Bone marrow (tissue), 2 donors: ENCODE data around the gene HYAL2.
A peak's percentile ranks its signal among the peaks of the same experiment; 100 is the strongest.

Experiments used
- DNase-seq, 2 donors: peaks; one replicate each; lab custom pipeline; 2025; lab: John Stamatoyannopoulos, UW

The HYAL2 gene

GRCh38 chr3:50350527-50351322, 28.2 kb upstream of the HYAL2 start, which contains the start of the genes CYB561D2 and NPRL2:
CYB561D2 (plus strand) TSS chr3:50350862; CDS start chr3:50351434, 572 bp downstream.
NPRL2 (minus strand) TSS chr3:50350775; CDS start chr3:50350652, 123 bp downstream.
- peak; percentile 87 to 96 for DNase-seq

DNA sequence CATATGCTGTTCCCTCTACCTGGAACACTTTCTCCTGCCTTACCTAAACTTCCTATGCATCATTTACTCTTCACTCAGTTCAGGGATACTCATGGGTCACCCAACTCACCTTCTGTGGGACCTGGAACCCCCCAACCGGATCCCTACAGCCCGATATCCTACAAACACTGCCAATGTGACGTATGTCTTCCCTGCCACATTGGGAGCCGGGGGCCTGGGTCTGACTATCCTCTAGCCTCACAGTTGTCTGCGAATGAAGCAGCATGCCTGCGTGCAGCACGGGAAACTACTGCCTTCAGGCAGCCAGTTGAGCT, 27.6 kb upstream of the HYAL2 start:
- DNase-seq: no peak

GRCh38 chr3:50347187-50347813, 24.8 kb upstream of the HYAL2 start:
- DNase-seq: peak; percentile 33 to 62

GRCh38 chr3:50345586-50346234, 23.2 kb upstream of the HYAL2 start, which contains the start of gene ZMYND10:
ZMYND10 (minus strand) TSS chr3:50345732; CDS start chr3:50345579, 153 bp downstream.
- peak; percentile 22 to 41 for DNase-seq

DNA sequence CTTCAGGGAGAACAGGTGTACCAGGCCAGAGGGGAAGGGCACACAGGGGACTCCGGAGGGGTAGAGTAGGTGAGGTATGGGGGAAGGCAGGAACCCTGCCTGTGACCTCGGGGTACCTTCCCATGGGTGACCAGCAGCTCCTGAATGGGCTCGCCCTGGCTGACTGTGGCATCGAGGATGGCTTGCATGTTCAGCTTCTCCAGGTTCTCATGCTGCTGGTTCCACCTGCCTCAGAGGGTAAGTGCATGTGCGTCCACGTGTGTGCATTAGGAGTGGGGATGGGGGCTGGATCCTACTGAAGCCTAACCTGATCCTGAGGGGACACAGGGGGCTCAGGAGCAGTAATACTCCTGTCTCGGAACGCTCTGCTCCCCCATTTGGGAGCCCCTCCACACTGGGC, 22.5 kb upstream of the HYAL2 start:
- DNase-seq: no peak

DNA sequence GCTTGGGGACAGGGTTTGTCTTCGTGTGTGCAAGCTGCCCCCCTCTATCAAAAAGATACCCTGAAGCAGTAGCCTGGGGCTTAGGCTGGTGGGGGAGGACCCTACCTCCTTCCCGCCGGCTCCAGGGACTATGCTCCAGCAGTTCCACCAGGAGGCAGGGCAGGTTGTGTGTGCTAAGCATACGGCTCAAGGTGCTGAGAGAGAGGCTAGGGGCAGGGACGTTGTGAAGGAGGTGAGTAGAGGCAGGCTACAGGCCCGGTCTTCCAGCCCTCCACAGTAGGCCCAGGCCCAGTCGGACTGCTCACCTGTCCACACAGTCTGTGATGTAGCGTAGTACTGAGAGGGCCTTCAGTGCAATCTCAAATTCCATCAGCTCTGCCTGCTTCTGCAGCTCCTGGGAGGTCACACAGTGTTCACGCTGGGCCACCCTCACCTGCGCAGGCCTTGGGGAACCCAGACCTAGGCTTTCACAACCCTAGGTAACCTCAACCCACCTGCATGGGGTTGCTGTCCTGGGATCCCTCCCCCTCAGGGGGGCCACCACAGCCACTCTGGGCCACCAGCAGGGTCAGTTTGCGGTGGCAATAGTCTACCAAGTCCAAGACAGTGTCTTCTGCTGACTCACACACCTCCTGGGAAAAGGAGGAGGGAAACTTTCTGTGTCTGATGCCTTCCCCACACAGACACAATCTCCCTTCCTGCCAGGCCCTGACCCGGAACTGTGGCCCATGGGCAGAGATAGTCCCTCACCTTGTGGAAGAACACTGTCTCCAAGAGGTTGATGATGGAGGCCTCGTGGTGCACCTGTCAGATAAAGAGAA, 20.5 kb upstream of the HYAL2 start:
- no peak for DNase-seq

DNA sequence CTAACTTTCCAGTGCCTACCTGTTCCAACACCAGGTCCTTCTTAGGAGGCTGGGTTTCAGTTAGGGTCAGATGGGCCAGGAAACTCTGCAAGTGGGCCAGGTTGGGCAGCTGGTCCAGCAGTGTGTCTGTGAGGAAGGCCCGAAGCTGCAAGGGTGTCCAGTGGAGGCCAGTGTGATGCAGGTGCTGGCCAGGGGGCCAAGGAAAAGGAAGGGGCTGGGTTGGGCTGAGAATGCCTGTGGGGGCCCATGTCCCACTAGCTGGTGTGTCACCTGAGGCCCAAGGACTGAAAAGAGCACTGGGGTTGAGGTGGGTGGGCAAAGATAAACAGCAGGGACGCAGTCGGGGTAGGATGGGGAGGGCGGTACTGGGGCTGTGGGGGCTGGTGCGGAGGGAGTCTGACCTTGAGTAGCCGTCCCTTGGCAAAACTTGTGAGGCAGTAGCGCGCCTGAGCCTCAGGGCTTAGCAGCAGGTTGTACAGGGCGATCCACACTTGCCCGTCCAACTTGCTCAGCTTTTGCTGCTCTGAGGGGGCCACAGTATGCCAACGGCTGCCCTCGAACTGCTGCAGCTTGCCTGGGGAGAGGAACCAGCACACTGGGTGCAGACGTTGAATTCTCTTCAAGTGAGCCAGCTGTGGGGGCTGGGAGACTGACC, 19.6 kb upstream of the HYAL2 start:
- DNase-seq: no peak

GRCh38 chr3:50341537-50341936, 19.0 kb upstream of the HYAL2 start:
- no peak for DNase-seq

- DNase-seq: peak; percentile 12 to 60
Measured at GRCh38 chr3:50340448-50341329, 18.1 kb upstream of the HYAL2 start, which contains the start of gene RASSF1. RASSF1 (minus strand) TSS chr3:50340836; CDS start chr3:50340805, 31 bp downstream.

DNA sequence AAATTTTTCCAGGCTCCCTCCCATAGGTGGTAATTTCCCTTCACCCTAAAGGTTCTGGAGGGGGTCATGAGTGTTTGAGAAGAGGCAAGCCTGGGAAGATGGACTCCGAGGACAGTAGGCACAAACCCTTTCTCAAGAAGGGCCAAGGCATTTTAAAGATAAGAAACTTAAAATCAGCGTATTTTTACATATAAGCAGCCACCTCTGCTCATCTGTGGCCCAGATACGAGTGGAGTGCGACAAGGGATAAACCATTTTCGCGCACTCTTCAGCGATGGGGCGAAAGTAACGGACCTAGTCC, 17.6 kb upstream of the HYAL2 start:
- no peak for DNase-seq

DNA sequence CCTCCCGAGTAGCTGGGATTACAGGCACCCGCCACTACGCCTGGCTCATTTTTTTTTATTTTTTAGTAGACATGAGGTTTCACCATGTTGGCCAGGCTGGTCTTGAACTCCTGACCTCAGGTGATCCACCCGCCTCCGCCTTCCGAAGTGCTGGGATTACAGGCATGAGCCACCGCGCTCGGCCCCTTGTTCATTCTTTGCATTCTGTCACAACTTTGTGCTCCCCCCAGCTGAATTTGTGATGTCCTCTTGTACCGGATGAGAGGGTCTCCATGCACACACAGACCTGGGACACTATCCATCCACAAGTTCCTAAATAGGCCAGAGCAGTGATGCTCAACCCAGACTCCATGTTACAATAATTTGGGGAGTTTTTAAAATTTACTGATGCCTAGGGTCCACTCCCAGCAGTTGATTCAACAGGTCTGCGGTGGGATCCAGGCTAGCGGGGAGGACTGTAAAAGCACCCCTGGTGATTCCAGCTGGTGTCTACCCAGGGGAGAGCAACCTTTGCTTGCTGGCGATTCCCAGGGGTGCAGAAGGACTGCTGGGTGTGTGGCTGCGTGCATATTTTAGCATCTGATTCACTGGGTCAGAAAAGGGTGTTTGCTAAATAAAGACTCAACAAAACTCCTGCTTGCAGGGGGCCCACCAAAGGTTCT, 17.1 kb upstream of the HYAL2 start:
- DNase-seq: no peak

DNA sequence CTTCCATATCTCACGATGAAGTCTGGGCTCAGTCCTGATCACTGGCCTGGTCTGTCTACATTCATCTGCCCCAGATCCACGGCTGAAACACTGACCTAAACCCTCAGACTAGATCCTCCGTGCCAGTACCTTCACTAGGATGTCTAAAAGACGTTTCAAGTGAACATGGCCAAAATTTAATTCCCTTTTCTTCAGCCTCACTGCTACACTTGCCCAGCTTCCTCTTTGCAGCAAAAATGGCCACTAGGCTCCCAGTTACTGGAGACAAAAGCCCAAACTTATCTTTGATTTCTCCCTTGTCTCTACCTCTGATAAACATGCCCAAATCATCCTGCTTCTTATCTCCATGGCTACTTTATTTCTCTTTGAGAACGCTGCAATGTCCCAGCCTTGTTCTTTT, 16.4 kb upstream of the HYAL2 start:
- DNase-seq: peak in 1 of 2 donors; percentile 31

- peak; percentile 83 to 95 for DNase-seq
Measured at GRCh38 chr3:50337175-50337861, 14.8 kb upstream of the HYAL2 start.

GRCh38 chr3:50336452-50337174, 14.1 kb upstream of the HYAL2 start:
- DNase-seq: no peak

DNA sequence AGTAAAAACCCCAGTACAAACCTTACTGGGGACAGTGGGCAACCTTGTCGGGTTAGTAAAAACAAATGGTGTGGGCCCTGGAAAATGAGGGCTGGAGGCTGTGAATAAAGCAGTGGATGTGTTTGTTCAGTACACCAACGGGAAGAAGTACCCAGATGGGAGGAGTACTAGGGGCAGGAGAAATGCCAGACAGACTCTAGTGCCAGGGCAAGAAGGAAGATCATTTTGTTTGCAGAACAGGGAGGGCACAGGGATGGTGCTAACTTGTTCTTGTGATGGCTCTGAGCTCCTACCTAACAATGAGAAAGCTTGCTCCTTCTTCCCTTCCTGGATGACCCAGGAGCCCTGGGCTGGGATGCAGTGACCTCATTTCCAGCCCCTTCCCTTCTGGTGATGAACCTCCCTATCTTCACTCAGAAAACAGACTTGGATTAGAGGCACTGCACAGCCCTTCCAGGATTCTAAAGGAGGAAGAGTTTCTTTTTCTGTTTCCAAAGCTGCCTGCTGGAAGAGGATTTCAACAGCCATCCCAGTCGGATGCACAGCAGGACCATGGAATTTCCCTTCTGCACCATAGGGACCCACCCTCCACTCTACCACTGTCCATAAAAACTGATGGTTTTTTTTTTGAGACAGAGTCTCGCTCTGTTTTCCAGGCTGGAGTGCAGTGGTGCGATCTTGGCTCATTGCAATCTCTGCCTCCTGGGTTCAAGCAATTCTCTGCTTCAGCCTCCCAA, 12.0 kb upstream of the HYAL2 start:
- DNase-seq: no peak

GRCh38 chr3:50333744-50334328, 11.3 kb upstream of the HYAL2 start:
- DNase-seq: no peak

DNA sequence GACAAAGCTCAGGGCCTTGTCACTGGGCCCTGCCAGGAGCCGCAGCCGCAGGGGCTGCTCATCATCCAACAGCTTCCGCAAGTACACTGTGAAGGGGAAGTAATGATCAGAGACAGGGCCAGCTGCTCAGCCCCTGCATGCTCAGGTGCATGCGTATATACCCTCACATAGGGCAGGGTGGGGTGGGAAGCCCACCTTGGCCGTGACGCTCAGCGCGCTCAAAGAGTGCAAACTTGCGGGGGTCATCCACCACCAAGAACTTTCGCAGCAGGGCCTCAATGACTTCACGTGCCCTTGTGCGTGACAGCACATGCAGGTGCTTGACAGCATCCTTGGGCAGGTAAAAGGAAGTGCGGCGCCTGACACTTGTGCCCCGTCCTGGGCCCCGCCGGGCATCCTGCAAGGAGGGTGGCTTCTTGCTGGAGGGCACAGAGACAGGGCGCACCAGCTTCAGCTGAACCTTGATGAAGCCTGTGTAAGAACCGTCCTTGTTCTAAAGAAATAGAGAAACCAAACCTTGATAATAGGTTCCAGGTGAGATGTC, 8.9 kb upstream of the HYAL2 start:
- DNase-seq: no peak
